HEK293T (cell line): ENCODE measurements around the gene PCGF3.

Experiments
- CTCF ChIA-PET: fragments of 350-600 bp; formaldehyde crosslinking; extraction: SDS; loops from one replicate; lab custom pipeline; 2021; ENCODE audit warnings: antibody characterized with exemption, inconsistent platforms; lab: Yijun Ruan, JAX
- POLR2A ChIA-PET: fragments of 350-600 bp; formaldehyde crosslinking; extraction: SDS; loops from one replicate; lab custom pipeline; 2020; ENCODE audit warnings: antibody characterized with exemption, inconsistent platforms; lab: Yijun Ruan, JAX
- DNase-seq: peaks from one replicate; pipeline ENCODE4 v3.0.0; 2012; ENCODE audit warnings: mixed read lengths; ENCODE audit errors: extremely low spot score
- ARNT ChIP-seq: fragments of 450-650 bp; IDR thresholded peaks from 2 replicates; pipeline ENCODE4 v1.6.1; 2017; ENCODE audit warnings: mild to moderate bottlenecking
- BHLHE40 ChIP-seq: fragments of 450-650 bp; IDR thresholded peaks from 2 replicates; pipeline ENCODE4 v1.6.1; 2016; ENCODE audit warnings: mild to moderate bottlenecking, moderate library complexity, borderline replicate concordance
- CTBP1 ChIP-seq: fragments of 450-650 bp; IDR thresholded peaks from 2 replicates; pipeline ENCODE4 v1.6.1; 2016; ENCODE audit warnings: borderline replicate concordance
- ELF4 ChIP-seq: fragments of 450-650 bp; IDR thresholded peaks from 2 replicates; pipeline ENCODE4 v1.6.1; 2017; ENCODE audit warnings: antibody characterized with exemption
- FOXA1 ChIP-seq: fragments of 450-650 bp; IDR thresholded peaks from 2 replicates; pipeline ENCODE4 v1.6.1; 2016; ENCODE audit warnings: mild to moderate bottlenecking
- FOXK2 ChIP-seq: fragments of 450-650 bp; IDR thresholded peaks from 2 replicates; pipeline ENCODE4 v1.6.1; 2016; ENCODE audit warnings: mild to moderate bottlenecking
- FOXM1 ChIP-seq: fragments of 450-650 bp; IDR thresholded peaks from 2 replicates; pipeline ENCODE4 v1.6.1; 2017; ENCODE audit warnings: mild to moderate bottlenecking, borderline replicate concordance
- HDGF ChIP-seq: fragments of 450-650 bp; IDR thresholded peaks from 2 replicates; pipeline ENCODE4 v1.6.1; 2017; ENCODE audit warnings: antibody characterized with exemption, borderline replicate concordance
- L3MBTL2 ChIP-seq: fragments of 450-650 bp; conservative IDR thresholded peaks from 2 replicates; pipeline ENCODE4 v1.6.1; 2016; ENCODE audit warnings: mild to moderate bottlenecking
- LEF1 ChIP-seq: fragments of 450-650 bp; IDR thresholded peaks from 2 replicates; pipeline ENCODE4 v1.6.1; 2017; ENCODE audit warnings: mild to moderate bottlenecking, borderline replicate concordance
- NFRKB ChIP-seq: fragments of 450-650 bp; IDR thresholded peaks from 2 replicates; pipeline ENCODE4 v1.6.1; 2016; ENCODE audit warnings: mild to moderate bottlenecking, moderate library complexity
- SP1 ChIP-seq: fragments of 450-650 bp; IDR thresholded peaks from 2 replicates; pipeline ENCODE4 v1.6.1; 2017
- SUZ12 ChIP-seq: fragments of 450-650 bp; IDR thresholded peaks from 2 replicates; pipeline ENCODE4 v1.6.1; 2016; ENCODE audit warnings: mild to moderate bottlenecking
- TARDBP ChIP-seq: fragments of 450-650 bp; IDR thresholded peaks from 2 replicates; pipeline ENCODE4 v1.6.1; 2016
- ZNF384 ChIP-seq: fragments of 450-650 bp; IDR thresholded peaks from 2 replicates; pipeline ENCODE4 v1.6.1; 2016
- TF ChIP-seq, protein P1 (sequence below): fragments of 450-650 bp; IDR thresholded peaks from 2 replicates; pipeline ENCODE4 v1.6.1; 2016

The PCGF3 gene

DNA sequence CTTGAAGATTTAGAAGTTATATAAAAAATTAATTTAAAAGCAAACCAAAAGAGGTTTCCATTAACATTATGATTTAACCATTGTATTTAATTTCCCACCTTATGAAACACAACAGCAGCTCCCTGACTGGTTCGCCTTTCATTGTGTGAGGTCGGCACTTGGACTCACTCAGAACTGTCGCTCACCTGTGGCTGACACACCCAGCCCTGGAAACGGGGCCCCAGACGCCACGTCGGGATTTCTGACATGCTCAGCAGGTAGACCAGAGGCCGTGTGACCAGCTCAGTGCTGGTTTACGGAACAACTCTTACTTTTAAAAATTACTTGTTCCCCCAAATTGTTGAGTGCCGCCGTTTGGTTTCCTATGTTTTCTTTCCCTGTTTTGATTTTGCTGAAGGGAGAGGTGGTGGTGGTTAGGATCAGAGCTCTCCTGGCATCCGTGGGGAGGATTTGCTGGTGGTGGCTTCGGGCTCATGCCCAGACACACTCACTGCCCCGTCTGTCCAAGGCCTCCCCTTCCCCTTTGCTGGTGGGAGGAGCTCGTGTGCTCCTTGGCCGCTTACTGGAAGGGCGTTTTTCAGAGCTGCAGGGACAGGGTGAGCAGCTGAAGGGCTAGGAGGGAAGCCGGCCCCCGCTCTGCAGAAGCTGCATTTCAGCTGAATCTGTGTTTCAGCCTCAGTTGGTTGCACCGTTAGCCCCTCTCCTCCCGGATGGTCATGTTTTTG, 61.1 kb downstream of the PCGF3 start:
- no peak for TF ChIP-seq SUZ12
- TF ChIP-seq FOXA1 = no peak
- TF ChIP-seq ARNT = no peak
- no peak for TF ChIP-seq SP1
- TF ChIP-seq CTBP1 = no peak
- no peak for TF ChIP-seq FOXK2
- no peak for TF ChIP-seq TARDBP
- ChIA-PET CTCF (no interaction called here), POLR2A (interaction anchor here (1.0 to 1.6 kb wide), 3 partner anchors 14 to 92 kb away, joined by 3 to 4 read pairs (median 3); partner anchors contain the start of genes ATP5ME and MYL5)
- DNase-seq = no peak

DNA sequence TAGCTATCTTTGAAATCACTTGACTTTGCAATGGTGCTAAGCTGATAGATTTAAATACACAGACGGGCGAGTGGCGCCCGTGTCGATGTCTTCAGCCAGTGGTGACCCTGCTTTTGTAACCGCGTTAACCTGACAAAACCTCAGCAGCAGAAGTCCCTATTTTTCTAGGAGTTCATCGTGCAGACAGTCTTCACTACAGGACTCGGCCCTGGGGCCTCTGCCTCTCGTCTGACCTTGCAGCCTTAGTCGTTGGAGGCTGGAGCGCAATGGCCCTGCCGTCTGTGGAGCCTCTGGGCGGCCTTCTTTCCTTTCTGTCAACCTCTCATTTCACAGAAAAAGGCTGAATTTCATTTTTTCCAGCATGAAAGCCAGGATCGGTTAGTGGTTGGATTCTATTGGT, 62.4 kb downstream of the PCGF3 start:
- ChIA-PET CTCF (no interaction called here), POLR2A (interaction anchor here (1.3 kb wide), 1 partner anchor 14 kb away, joined by 3 read pairs; no protein-coding TSS in a partner anchor)
- TF ChIP-seq FOXK2 = no peak
- TF ChIP-seq, protein P1, sequence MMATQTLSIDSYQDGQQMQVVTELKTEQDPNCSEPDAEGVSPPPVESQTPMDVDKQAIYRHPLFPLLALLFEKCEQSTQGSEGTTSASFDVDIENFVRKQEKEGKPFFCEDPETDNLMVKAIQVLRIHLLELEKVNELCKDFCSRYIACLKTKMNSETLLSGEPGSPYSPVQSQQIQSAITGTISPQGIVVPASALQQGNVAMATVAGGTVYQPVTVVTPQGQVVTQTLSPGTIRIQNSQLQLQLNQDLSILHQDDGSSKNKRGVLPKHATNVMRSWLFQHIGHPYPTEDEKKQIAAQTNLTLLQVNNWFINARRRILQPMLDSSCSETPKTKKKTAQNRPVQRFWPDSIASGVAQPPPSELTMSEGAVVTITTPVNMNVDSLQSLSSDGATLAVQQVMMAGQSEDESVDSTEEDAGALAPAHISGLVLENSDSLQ = no peak
- TF ChIP-seq L3MBTL2 = no peak
- TF ChIP-seq BHLHE40 = no peak
- no peak for TF ChIP-seq SUZ12
- TF ChIP-seq TARDBP = no peak
- TF ChIP-seq ELF4 = no peak
- no peak for TF ChIP-seq SP1
- no peak for TF ChIP-seq CTBP1
- no peak for TF ChIP-seq LEF1
- no peak for TF ChIP-seq FOXM1
- no peak for TF ChIP-seq ZNF384
- no peak for TF ChIP-seq ARNT

DNA sequence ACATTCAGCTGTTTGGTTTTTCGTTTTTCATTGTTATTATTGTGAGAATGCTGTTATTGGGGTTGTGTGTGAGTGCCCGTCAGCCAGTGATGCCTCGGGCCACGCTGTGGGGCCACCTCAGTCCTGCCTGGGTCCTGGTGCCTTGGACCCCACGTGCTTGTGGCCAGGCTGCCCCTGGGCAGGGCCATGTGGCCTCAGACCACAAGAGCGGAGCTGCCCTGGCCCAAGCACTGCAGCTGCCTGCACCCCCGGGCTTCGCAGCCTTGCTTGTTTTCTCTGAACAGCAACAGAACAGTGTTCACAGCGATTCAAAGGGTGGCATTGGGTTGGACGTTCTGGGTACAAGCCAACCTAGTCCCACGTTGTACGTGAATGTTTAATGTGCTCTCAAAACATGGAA, 63.4 kb downstream of the PCGF3 start:
- CTCF ChIA-PET = no interaction called here
- POLR2A ChIA-PET = no interaction called here
- DNase-seq = no peak
- no peak for TF ChIP-seq FOXA1
- TF ChIP-seq NFRKB = no peak
- TF ChIP-seq, protein P1 = no peak
- TF ChIP-seq L3MBTL2 = no peak
- TF ChIP-seq CTBP1 = no peak

More for the DNA sequence above, 62.4 kb downstream of the PCGF3 start:
- DNase-seq = no peak

DNA sequence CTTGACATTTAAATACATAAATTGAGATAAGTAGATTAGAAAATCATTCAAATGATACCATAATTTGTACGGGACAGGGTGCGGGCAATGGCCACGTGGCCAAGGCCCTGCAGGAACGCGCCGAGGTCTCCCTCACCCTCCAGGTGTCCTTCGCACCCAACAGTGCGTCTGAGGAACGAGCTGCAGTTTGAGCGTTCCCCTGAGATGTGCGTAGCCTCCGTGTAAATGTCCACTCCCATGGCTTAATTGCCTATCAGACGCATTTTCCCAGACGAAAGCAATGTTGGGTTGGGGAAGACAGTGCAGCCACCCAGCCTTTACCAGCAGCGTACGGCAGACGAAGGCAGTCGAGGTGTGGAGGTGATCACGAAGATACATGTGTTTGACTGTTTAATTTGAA, 63.9 kb downstream of the PCGF3 start:
- ChIA-PET POLR2A (no interaction called here), CTCF (no interaction called here)
- TF ChIP-seq ARNT (no peak), NFRKB (no peak), ELF4 (no peak), FOXM1 (no peak), SUZ12 (no peak), ZNF384 (no peak), FOXK2 (no peak), HDGF (no peak), SP1 (no peak), BHLHE40 (no peak), CTBP1 (no peak), L3MBTL2 (no peak), TARDBP (no peak), LEF1 (no peak)
- TF ChIP-seq, protein P1 = no peak

DNA sequence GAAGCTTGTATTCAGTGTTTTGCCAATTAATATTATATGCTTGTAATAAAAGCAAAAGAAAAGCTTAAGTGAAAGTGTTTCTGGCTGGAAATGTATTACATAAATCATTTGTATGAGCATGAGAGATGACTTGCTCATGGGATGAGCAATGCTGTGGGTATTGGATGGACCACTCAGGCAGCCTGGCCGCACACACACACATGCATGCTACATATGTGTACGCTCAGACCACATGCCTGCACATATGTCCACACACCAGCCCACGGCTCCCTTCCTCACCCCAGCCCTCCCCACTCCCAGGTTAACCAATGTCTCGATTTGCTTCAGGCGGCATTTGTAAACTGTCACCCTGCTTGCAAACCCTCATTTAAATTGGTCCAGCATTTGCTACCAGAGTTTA, 64.4 kb downstream of the PCGF3 start:
- ChIA-PET POLR2A (interaction anchor here (1.1 kb wide), 1 partner anchor 11 kb away, joined by 5 read pairs; no protein-coding TSS in a partner anchor), CTCF (no interaction called here)
- no peak for TF ChIP-seq SUZ12
- TF ChIP-seq NFRKB = no peak
- TF ChIP-seq, protein P1 = no peak
- no peak for TF ChIP-seq FOXM1
- TF ChIP-seq LEF1 = no peak
- no peak for TF ChIP-seq TARDBP
- TF ChIP-seq ARNT = no peak
- TF ChIP-seq L3MBTL2 = no peak
- TF ChIP-seq ELF4 = no peak
- TF ChIP-seq FOXA1 = no peak
- no peak for TF ChIP-seq CTBP1
- no peak for TF ChIP-seq HDGF
- no peak for TF ChIP-seq SP1
- TF ChIP-seq FOXK2 = no peak
- no peak for TF ChIP-seq ZNF384
- no peak for TF ChIP-seq BHLHE40
- no peak for DNase-seq

More for the DNA sequence above, 63.9 kb downstream of the PCGF3 start:
- DNase-seq = no peak
